SK-N-MC (cell line): Measurements from ENCODE around the gene HHIPL2.
A peak's percentile ranks its signal among the peaks of the same experiment; 100 is the strongest.
"Not testable (repeated sequence)": the region's sequence is repeated elsewhere in the genome, so short reads cannot be mapped to it uniquely, and the experiment has no call there.

ENCODE experiments used
- DNase-seq: peaks from one replicate; pipeline ENCODE4 v3.0.0-alpha.2; 2011; ENCODE audit warnings: low read depth, low spot score
- H3K27ac ChIP-seq: fragments of 200-600 bp; sonication (generic); 2 replicates; pipeline ENCODE4 v1.5.1; 2016; ENCODE audit warnings: mixed run types
- H3K36me3 ChIP-seq: fragments of 200-600 bp; sonication (generic); 2 replicates; pipeline ENCODE4 v1.6.1; 2017; ENCODE audit warnings: antibody characterized with exemption, low read length, mixed read lengths; ENCODE audit not compliant: insufficient read depth
- H3K4me3 ChIP-seq: fragments of 200-600 bp; sonication (generic); 2 replicates; pipeline ENCODE4 v1.5.1; 2016
- H3K9ac ChIP-seq: fragments of 200-600 bp; sonication (generic); 2 replicates; pipeline ENCODE4 v1.8.0; 2017; ENCODE audit warnings: mixed run types, mixed read lengths; ENCODE audit not compliant: insufficient read length
- H3K9me3 ChIP-seq: fragments of 200-600 bp; sonication (generic); 2 replicates; pipeline ENCODE4 v1.6.1; 2017; ENCODE audit warnings: low read depth, mild to moderate bottlenecking, antibody characterized with exemption, low read length, moderate library complexity, mixed read lengths
- EZH2 ChIP-seq: fragments of 200-600 bp; sonication (generic); IDR thresholded peaks from one replicate; pipeline ENCODE4 v1.6.1; 2017; ENCODE audit warnings: antibody characterized with exemption
- FOXP2 ChIP-seq: optimal IDR thresholded peaks from 2 replicates; pipeline ENCODE3; 2011; ENCODE audit warnings: mild to moderate bottlenecking, moderate library complexity; ENCODE audit not compliant: insufficient read depth; ENCODE audit errors: extremely low read length, control extremely low read depth
- POLR2AphosphoS5 ChIP-seq: IDR thresholded peaks from 2 replicates; pipeline ENCODE4 v1.6.1; 2012; ENCODE audit warnings: mild to moderate bottlenecking, low read depth, low read length, borderline replicate concordance

Gene HHIPL2

DNA sequence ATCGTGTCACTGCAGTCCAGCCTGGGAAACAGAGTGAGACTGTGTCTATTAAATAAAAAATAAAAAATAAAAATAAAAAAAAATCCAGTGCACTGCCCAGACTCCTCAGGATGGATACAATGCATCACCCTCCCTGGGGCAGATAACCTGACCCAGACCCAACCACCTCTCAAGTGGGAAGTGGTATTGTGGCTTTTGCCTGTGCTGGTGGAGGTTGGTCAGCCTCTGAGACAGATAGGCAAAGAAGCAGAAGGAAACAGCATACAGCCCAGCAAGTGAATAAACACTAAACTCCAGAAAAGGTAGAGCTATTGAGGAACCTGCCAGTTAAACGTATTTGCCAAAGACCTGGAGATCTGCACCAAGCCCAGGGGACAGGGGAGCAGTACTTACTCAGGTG, 22.0 kb downstream of the HHIPL2 start:
- DNase-seq, result no peak
- no peak for TF ChIP-seq FOXP2
- no peak for TF ChIP-seq EZH2
- no peak for TF ChIP-seq POLR2AphosphoS5
- no peak overlapping the region for H3K4me3 ChIP-seq
- H3K9ac ChIP-seq, result no peak overlapping the region
- H3K36me3 ChIP-seq, result no peaks in the 10 kb centered on the region
- H3K27ac ChIP-seq, result no peak overlapping the region
- H3K9me3 ChIP-seq, result no peaks in the 10 kb centered on the region

- peak; percentile 35 for DNase-seq
- H3K4me3 ChIP-seq, result no peak overlapping the region
These were observed 24.1 kb downstream of the HHIPL2 start for GRCh38 chr1:222523852-222524251.

GRCh38 chr1:222522105-222522915, 25.6 kb downstream of the HHIPL2 start:
- Histone ChIP-seq H3K9me3 (no peaks in the 10 kb centered on the region), H3K36me3 (no peaks in the 10 kb centered on the region), H3K27ac (no peak overlapping the region), H3K4me3 (no peak overlapping the region), H3K9ac (no peak overlapping the region)
- DNase-seq, result no peak
- TF ChIP-seq POLR2AphosphoS5, result no peak
- no peak for TF ChIP-seq EZH2
- no peak for TF ChIP-seq FOXP2

More at GRCh38 chr1:222523852-222524251, 24.1 kb downstream of the HHIPL2 start:
- TF ChIP-seq EZH2 (no peak), FOXP2 (no peak), POLR2AphosphoS5 (no peak)
- Histone ChIP-seq H3K36me3 (no peaks in the 10 kb centered on the region), H3K9ac (no peak overlapping the region), H3K27ac (no peak overlapping the region), H3K9me3 (no peaks in the 10 kb centered on the region)

- TF ChIP-seq EZH2, result no peak
- TF ChIP-seq FOXP2, result no peak
- TF ChIP-seq POLR2AphosphoS5, result no peak
- DNase-seq, result no peak
- no peak overlapping the region for H3K4me3 ChIP-seq
These were observed 26.4 kb downstream of the HHIPL2 start for GRCh38 chr1:222521299-222522104.

DNA sequence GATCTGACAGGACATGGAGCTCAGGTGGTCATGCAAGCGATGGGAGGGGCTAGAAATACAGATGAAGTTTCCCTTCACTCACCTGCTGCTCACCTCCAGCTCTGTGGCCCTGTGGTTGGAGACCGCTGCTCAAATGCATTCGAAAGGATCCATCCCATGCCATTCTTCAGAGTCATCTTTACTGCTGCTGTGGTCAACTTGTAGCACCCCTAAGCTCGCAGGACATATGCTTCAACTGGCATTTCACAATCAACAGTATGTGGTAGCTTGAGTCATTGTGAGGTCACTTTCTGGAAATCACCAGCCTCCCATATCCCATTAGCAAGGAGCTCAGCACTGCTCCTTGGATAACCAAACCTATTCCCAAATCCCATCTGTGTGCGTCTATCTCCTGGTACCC, 58.4 kb downstream of the HHIPL2 start:
- H3K9me3 ChIP-seq, H3K4me3 ChIP-seq, H3K36me3 ChIP-seq, DNase-seq, H3K27ac ChIP-seq, H3K9ac ChIP-seq: not testable (repeated sequence)

More at GRCh38 chr1:222521299-222522104, 26.4 kb downstream of the HHIPL2 start:
- H3K9me3 ChIP-seq, result no peaks in the 10 kb centered on the region
- no peaks in the 10 kb centered on the region for H3K36me3 ChIP-seq
- no peak overlapping the region for H3K27ac ChIP-seq
- no peak overlapping the region for H3K9ac ChIP-seq

GRCh38 chr1:222487774-222488173, 60.1 kb downstream of the HHIPL2 start:
- not testable (repeated sequence) for H3K4me3 ChIP-seq, H3K27ac ChIP-seq, H3K9me3 ChIP-seq, H3K36me3 ChIP-seq, DNase-seq, H3K9ac ChIP-seq

- not testable (repeated sequence) for H3K4me3 ChIP-seq, H3K27ac ChIP-seq, H3K9me3 ChIP-seq, DNase-seq, H3K9ac ChIP-seq, H3K36me3 ChIP-seq
These were observed 63.9 kb downstream of the HHIPL2 start for GRCh38 chr1:222484005-222484404.

GRCh38 chr1:222479567-222479966, 68.3 kb downstream of the HHIPL2 start:
- DNase-seq, H3K4me3 ChIP-seq, H3K27ac ChIP-seq, H3K9ac ChIP-seq, H3K36me3 ChIP-seq, H3K9me3 ChIP-seq: not testable (repeated sequence)

GRCh38 chr1:222476436-222476835, 71.5 kb downstream of the HHIPL2 start:
- not testable (repeated sequence) for H3K9me3 ChIP-seq, DNase-seq, H3K36me3 ChIP-seq, H3K4me3 ChIP-seq, H3K9ac ChIP-seq, H3K27ac ChIP-seq

GRCh38 chr1:222473717-222474116, 74.2 kb downstream of the HHIPL2 start:
- not testable (repeated sequence) for H3K36me3 ChIP-seq, H3K9ac ChIP-seq, H3K4me3 ChIP-seq, H3K9me3 ChIP-seq, DNase-seq, H3K27ac ChIP-seq

GRCh38 chr1:222472776-222473540, 74.9 kb downstream of the HHIPL2 start:
- not testable (repeated sequence) for DNase-seq, H3K9ac ChIP-seq, H3K27ac ChIP-seq, H3K36me3 ChIP-seq, H3K4me3 ChIP-seq, H3K9me3 ChIP-seq
